IMR-90 (cell line): Measurements from ENCODE around the gene SLC18A2. TPM values are rescaled to one million over a fixed set of nuclear protein-coding genes. Genes with fewer than 3 reads are reported as not detected.
A peak's percentile ranks its signal among the peaks of the same experiment; 100 is the strongest.

ENCODE experiments used
- ATAC-seq: fragments of 200-7000 bp; cut with Tn5 transposase; 2 replicates; pipeline ENCODE4 v1.9.1; 2020; ENCODE audit warnings: low read depth, mild to moderate bottlenecking, moderate library complexity
- BruUV-seq: library from RNA; stranded (reverse); fragments of 400-500 nt; replicated peaks from 2 replicates; lab custom pipeline; 2021; lab: Mats Ljungman, UMichigan
- CTCF ChIA-PET: fragments of 300-600 bp; formaldehyde crosslinking; extraction: SDS; loops from one replicate; lab custom pipeline; 2021; ENCODE audit warnings: antibody characterized with exemption; lab: Yijun Ruan, JAX
- POLR2A ChIA-PET: fragments of 300-600 bp; sonication (Branson Sonifier 250); formaldehyde crosslinking; loops from one replicate; lab custom pipeline; 2022; ENCODE audit warnings: antibody characterized with exemption; ENCODE audit not compliant: unreplicated experiment; lab: Charles Lee
- DNase-seq: peaks from one replicate; pipeline ENCODE4 v3.0.0; 2013
- H2AFZ ChIP-seq: replicated peaks from 2 replicates; pipeline ENCODE3; 2013; ENCODE audit warnings: low read length, mild to moderate bottlenecking; ENCODE audit not compliant: poor library complexity
- H2AK5ac ChIP-seq: 2 replicates; pipeline ENCODE4 v1.6.1; 2013; ENCODE audit warnings: low read depth, low read length, inconsistent platforms
- H2AK9ac ChIP-seq: replicated peaks from 2 replicates; pipeline ENCODE3; 2013; ENCODE audit warnings: mild to moderate bottlenecking, low read depth, low read length, moderate library complexity; ENCODE audit not compliant: poor library complexity
- H2BK120ac ChIP-seq: 2 replicates; pipeline ENCODE4 v1.6.1; 2013; ENCODE audit warnings: low read depth, low read length, inconsistent platforms
- H2BK15ac ChIP-seq: 3 replicates; pipeline ENCODE4 v1.6.1; 2013; ENCODE audit warnings: low read depth, low read length, inconsistent platforms
- H2BK20ac ChIP-seq: 2 replicates; pipeline ENCODE4 v1.6.1; 2013; ENCODE audit warnings: low read depth, mild to moderate bottlenecking, inconsistent platforms, low read length, moderate library complexity
- H2BK5ac ChIP-seq: 2 replicates; pipeline ENCODE4 v1.6.1; 2013; ENCODE audit warnings: mild to moderate bottlenecking, low read depth, low read length, inconsistent platforms; ENCODE audit not compliant: poor library complexity, severe bottlenecking
- H3K14ac ChIP-seq: replicated peaks from 2 replicates; pipeline ENCODE4 v1.6.1; 2013; ENCODE audit warnings: low read depth, low read length, inconsistent platforms
- H3K18ac ChIP-seq: 2 replicates; pipeline ENCODE4 v1.6.1; 2013; ENCODE audit warnings: low read depth, low read length, control low read depth
- H3K23ac ChIP-seq: 2 replicates; pipeline ENCODE4 v1.6.1; 2013; ENCODE audit warnings: low read depth, low read length, inconsistent platforms
- H3K27ac ChIP-seq: 2 replicates; pipeline ENCODE4 v1.5.1; 2013; ENCODE audit warnings: mild to moderate bottlenecking, control low read depth, low read length; ENCODE audit not compliant: insufficient read depth
- H3K27me3 ChIP-seq: 2 replicates; pipeline ENCODE4 v1.6.1; 2013; ENCODE audit warnings: low read length; ENCODE audit not compliant: control insufficient read depth, insufficient read depth
- H3K36me3 ChIP-seq: 2 replicates; pipeline ENCODE4 v1.6.1; 2013; ENCODE audit warnings: low read length, mixed read lengths; ENCODE audit not compliant: control insufficient read depth, insufficient read depth
- H3K4ac ChIP-seq: 2 replicates; pipeline ENCODE4 v1.6.1; 2013; ENCODE audit warnings: low read depth, low read length, inconsistent platforms
- H3K4me1 ChIP-seq: 2 replicates; pipeline ENCODE4 v1.6.1; 2013; ENCODE audit warnings: low read length, mixed read lengths; ENCODE audit not compliant: control insufficient read depth, insufficient read depth
- H3K4me2 ChIP-seq: 2 replicates; pipeline ENCODE4 v1.6.1; 2013; ENCODE audit warnings: low read depth, mild to moderate bottlenecking, control low read depth, low read length, moderate library complexity
- H3K4me3 ChIP-seq: 2 replicates; pipeline ENCODE4 v1.5.1; 2013; ENCODE audit warnings: low read depth, mild to moderate bottlenecking, control low read depth, low read length, moderate library complexity; ENCODE audit not compliant: insufficient read depth
- H3K56ac ChIP-seq: 2 replicates; pipeline ENCODE4 v1.6.1; 2013; ENCODE audit warnings: low read length, inconsistent platforms; ENCODE audit not compliant: insufficient read depth; ENCODE audit errors: extremely low read depth
- H3K79me1 ChIP-seq, 2 experiments: 2 replicates each; pipeline ENCODE4 v1.6.1; 2013; ENCODE audit warnings: low read length in 2 of 2, inconsistent platforms in 1 of 2, low read depth in 1 of 2
- H3K9ac ChIP-seq: 2 replicates; pipeline ENCODE4 v1.6.1; 2013; ENCODE audit warnings: low read depth, low read length, control low read depth
- H3K9me1 ChIP-seq: 2 replicates; pipeline ENCODE4 v1.6.1; 2013; ENCODE audit warnings: low read length, inconsistent platforms; ENCODE audit not compliant: insufficient read depth
- H3K9me3 ChIP-seq: 2 replicates; pipeline ENCODE4 v1.6.1; 2013; ENCODE audit warnings: low read length; ENCODE audit not compliant: control insufficient read depth, insufficient read depth
- H4K20me1 ChIP-seq: 2 replicates; pipeline ENCODE4 v1.6.1; 2013; ENCODE audit warnings: low read length, inconsistent platforms; ENCODE audit not compliant: insufficient read depth
- H4K5ac ChIP-seq: 2 replicates; pipeline ENCODE4 v1.6.1; 2013; ENCODE audit warnings: mild to moderate bottlenecking, low read depth, low read length, control low read depth
- H4K8ac ChIP-seq, 2 experiments: 2 replicates each; pipeline ENCODE4 v1.6.1; 2013; ENCODE audit warnings: low read depth in 2 of 2, low read length in 2 of 2, control low read depth in 1 of 2, inconsistent platforms in 1 of 2
- H4K91ac ChIP-seq: 2 replicates; pipeline ENCODE4 v1.6.1; 2013; ENCODE audit warnings: low read depth, low read length, inconsistent platforms; ENCODE audit not compliant: insufficient read depth
- CEBPB ChIP-seq: IDR thresholded peaks from 2 replicates; pipeline ENCODE4 v1.6.1; 2012; ENCODE audit warnings: low read depth, low read length, improper control_type of control experiment
- WGBS, 2 experiments: methylation state at CpG; one replicate each; pipeline versions ENCODE4 v1.1.5 to v1.1.7; 2013; ENCODE audit warnings: missing lambda C conversion rate in 2 of 2; ENCODE audit not compliant: insufficient read length in 1 of 2; ENCODE audit errors: extremely low coverage in 2 of 2; 5-methylcytosine and 5-hydroxymethylcytosine counted together
- dilution Hi-C: fragments of 300-500 bp; cut with HindIII; formaldehyde crosslinking; loops from one replicate; pipeline ENCODE4 v1.14.3; 2018; ENCODE audit warnings: low sequenced_read_pairs; ENCODE audit not compliant: unreplicated experiment
- in situ Hi-C: fragments of 300-500 bp; cut with MboI; formaldehyde crosslinking; loops from 3 replicates; pipeline ENCODE4 v1.14.3; 2019; ENCODE audit warnings: low sequenced_read_pairs, inconsistent platforms, mixed read lengths
- intact Hi-C: fragments of 100-400 bp; cut with micrococcal nuclease; formaldehyde crosslinking; loops from 2 replicates; pipeline ENCODE4 v1.10.0; 2022
- polyA plus RNA-seq, 3 experiments: library from polyadenylated mRNA; depleted of rRNA; stranded (reverse); fragments of >200 nt; gene quantifications; 2 replicates each; pipeline ENCODE4 v1.2.3, GENCODE V29; 2012; ENCODE audit warnings: low replicate concordance in 1 of 3
- total RNA-seq: library from RNA; depleted of rRNA; stranded (reverse); fragments of >200 nt; gene quantifications from 2 replicates; pipeline ENCODE4 v1.2.3, GENCODE V29; 2012
- TF ChIP-seq, protein P1 (sequence below): conservative IDR thresholded peaks from 2 replicates; pipeline ENCODE4 v1.5.1; 2012; ENCODE audit warnings: mild to moderate bottlenecking, low read depth, low read length, improper control_type of control experiment

The SLC18A2 gene
- total and polyA plus RNA-seq, 2 of the 4 experiments (the other 2 are of a cell fraction) = not detected

DNA sequence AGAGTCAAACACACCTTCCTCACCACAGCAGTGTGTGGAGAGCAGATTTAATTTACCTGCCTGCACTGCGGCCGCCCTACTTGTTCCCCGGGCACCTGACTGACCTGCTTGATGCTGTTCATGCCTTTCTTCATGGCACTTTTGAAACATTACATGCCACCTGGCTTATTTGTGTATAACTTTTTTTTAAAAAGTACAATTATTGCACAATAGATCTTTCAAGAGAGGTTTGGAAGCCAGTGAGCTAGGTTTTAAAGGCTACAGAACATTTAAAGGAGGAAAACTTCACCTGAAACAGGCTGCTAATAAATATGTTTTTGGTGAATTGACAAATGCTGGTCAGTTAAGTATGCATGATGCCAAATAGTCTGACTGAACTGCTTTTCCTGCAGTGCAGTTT, 33.1 kb downstream of the SLC18A2 start:
- no peak overlapping the region for H2BK5ac ChIP-seq
- no peak for ATAC-seq
- H3K9me1 ChIP-seq = no peaks in the 10 kb centered on the region; the same call in 1 of the 2 replicates
- dilution Hi-C loops (no loop called here), in situ Hi-C loops (no loop called here), intact Hi-C loops (no loop called here)
- no peak overlapping the region for H4K8ac ChIP-seq
- H3K9ac ChIP-seq = no peak overlapping the region
- BruUV-seq = no TSS peak
- H3K18ac ChIP-seq = no peak overlapping the region
- POLR2A ChIA-PET = no interaction called here
- no peak overlapping the region for H3K23ac ChIP-seq
- no peak overlapping the region for H3K4ac ChIP-seq
- no peak overlapping the region for H3K56ac ChIP-seq
- H3K36me3 ChIP-seq = no peaks in the 10 kb centered on the region
- no peak overlapping the region for H2AK9ac ChIP-seq
- no peak overlapping the region for H4K91ac ChIP-seq
- no peaks in the 10 kb centered on the region for H3K27me3 ChIP-seq
- H3K4me1 ChIP-seq = no peaks in the 10 kb centered on the region
- no peak overlapping the region for H3K14ac ChIP-seq
- H2BK20ac ChIP-seq = no peak overlapping the region
- no peak overlapping the region for H2BK120ac ChIP-seq
- H3K4me3 ChIP-seq = no peak overlapping the region
- H3K27ac ChIP-seq = no peak overlapping the region
- no CpG with 5 or more reads among the region's 3 CpGs for WGBS, 2 experiments
- no peak overlapping the region for H2BK15ac ChIP-seq
- DNase-seq = no peak
- TF ChIP-seq, protein P1, sequence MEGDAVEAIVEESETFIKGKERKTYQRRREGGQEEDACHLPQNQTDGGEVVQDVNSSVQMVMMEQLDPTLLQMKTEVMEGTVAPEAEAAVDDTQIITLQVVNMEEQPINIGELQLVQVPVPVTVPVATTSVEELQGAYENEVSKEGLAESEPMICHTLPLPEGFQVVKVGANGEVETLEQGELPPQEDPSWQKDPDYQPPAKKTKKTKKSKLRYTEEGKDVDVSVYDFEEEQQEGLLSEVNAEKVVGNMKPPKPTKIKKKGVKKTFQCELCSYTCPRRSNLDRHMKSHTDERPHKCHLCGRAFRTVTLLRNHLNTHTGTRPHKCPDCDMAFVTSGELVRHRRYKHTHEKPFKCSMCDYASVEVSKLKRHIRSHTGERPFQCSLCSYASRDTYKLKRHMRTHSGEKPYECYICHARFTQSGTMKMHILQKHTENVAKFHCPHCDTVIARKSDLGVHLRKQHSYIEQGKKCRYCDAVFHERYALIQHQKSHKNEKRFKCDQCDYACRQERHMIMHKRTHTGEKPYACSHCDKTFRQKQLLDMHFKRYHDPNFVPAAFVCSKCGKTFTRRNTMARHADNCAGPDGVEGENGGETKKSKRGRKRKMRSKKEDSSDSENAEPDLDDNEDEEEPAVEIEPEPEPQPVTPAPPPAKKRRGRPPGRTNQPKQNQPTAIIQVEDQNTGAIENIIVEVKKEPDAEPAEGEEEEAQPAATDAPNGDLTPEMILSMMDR = no peak
- peak; percentile 75 for TF ChIP-seq CEBPB
- CTCF ChIA-PET = no interaction called here
- no peaks in the 10 kb centered on the region for H3K9me3 ChIP-seq
- H3K79me1 ChIP-seq = no peaks in the 10 kb centered on the region
- H3K4me2 ChIP-seq = no peak overlapping the region
- H4K5ac ChIP-seq = no peak overlapping the region
- H2AK5ac ChIP-seq = no peak overlapping the region
- H2AFZ ChIP-seq = no peak overlapping the region
- H4K20me1 ChIP-seq = no peaks in the 10 kb centered on the region
